ENCODE measurements around the gene RPUSD2.
"Not testable (repeated sequence)": the region's sequence is repeated elsewhere in the genome, so short reads cannot be mapped to it uniquely, and the experiment has no call there.

Gene RPUSD2

DNA sequence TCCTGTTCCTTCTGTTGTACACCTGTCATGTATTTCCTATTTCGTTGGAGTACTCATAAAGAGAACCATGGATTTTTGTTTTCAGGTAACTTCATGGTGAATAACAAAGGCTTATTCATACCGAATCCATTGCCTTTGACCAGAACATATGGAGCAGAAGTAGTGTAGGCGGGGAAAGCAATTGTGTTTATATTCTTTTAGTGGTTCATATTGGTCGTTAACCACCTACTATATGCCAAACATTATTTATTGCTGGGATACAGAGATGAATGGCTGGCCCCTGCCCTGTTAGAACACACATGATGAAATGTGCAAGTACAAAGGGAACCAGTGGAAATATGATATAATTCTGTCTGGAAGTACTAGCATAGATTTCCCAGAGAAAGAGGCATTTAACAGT, 9.8 kb downstream of the RPUSD2 start:
- Histone ChIP-seq H3K36me3 (replicated peaks in 1 of 2; ENCODE audit: control insufficient read depth in 2 of 2, insufficient read depth in 2 of 2, low read length in 2 of 2) (peaks cover 3 to 18% of the 10 kb centered on the region in 2 donors), H3K18ac (ENCODE audit: low read length) (no peak overlapping the region), H2BK12ac (ENCODE audit: low read length) (no peak overlapping the region), H3K27me3 (ENCODE audit: control insufficient read depth in 3 of 3, insufficient read depth in 3 of 3, low read depth in 1 of 3, low read length in 3 of 3) (no peaks in the 10 kb centered on the region), H2AFZ (ENCODE audit: low read length) (no peak overlapping the region), H4K8ac (ENCODE audit: low read depth, low read length) (no peak overlapping the region), H3K4me2 (ENCODE audit: insufficient read depth, low read length, poor library complexity, severe bottlenecking) (no peak overlapping the region), H2BK120ac (ENCODE audit: low read depth, low read length) (no peak overlapping the region), H3K4me3 (ENCODE audit: low read length in 2 of 2) (no peak overlapping the region), H3K4ac (ENCODE audit: low read length) (no peak overlapping the region), H2BK5ac (ENCODE audit: low read length) (no peak overlapping the region), H3K4me1 (ENCODE audit: control insufficient read depth in 2 of 2, insufficient read depth in 1 of 2, low read depth in 1 of 2, low read length in 2 of 2) (no peaks in the 10 kb centered on the region), H2AK5ac (ENCODE audit: low read depth, low read length) (no peak overlapping the region), H4K91ac (ENCODE audit: low read depth, low read length, poor library complexity) (no peak overlapping the region), H2BK15ac (ENCODE audit: low read length) (no peak overlapping the region), H3K79me1 (ENCODE audit: low read depth, low read length) (no peaks in the 10 kb centered on the region), H3K27ac (replicated peaks; ENCODE audit: low read length) (no peak overlapping the region), H3K23ac (ENCODE audit: low read depth, low read length, poor library complexity) (no peak overlapping the region), H3K9me3 (replicated peaks in 1 of 2; ENCODE audit: control insufficient read depth in 2 of 2, insufficient read depth in 1 of 2, low read depth in 1 of 2, low read length in 2 of 2) (no peaks in the 10 kb centered on the region), H3K14ac (ENCODE audit: low read length) (no peak overlapping the region), H3K9ac (ENCODE audit: low read depth, low read length, poor library complexity) (no peak overlapping the region)
- no CpG with 5 or more reads among the region's 4 CpGs for WGBS, 2 donors (ENCODE audit: extremely low coverage in 2 of 2, insufficient read length in 2 of 2, insufficient replicate concordance in 1 of 2)
- DNase-seq (ENCODE audit: low spot score) = no peak

DNA sequence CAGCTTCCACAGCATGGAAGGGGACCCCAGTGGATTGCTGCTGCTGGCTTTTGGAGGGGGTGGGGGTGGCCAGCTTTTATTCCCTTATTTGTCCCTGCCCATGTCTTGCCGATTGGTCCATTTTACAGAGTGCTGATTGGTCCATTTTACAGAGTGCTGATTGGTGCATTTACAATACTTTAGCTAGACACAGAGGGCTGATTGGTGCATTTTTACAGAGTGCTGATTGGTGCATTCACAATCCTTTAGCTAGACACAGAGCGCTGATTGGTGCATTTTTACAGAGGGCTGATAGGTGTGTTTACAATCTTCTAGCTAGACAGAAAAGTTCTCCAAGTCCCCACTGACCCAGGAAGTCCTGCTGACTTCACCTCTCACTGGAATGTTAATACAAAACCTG, 12.7 kb downstream of the RPUSD2 start:
- H3K36me3 ChIP-seq (replicated peaks in 1 of 2; ENCODE audit: control insufficient read depth in 2 of 2, insufficient read depth in 2 of 2, low read length in 2 of 2); H3K4me2 ChIP-seq (ENCODE audit: insufficient read depth, low read length, poor library complexity, severe bottlenecking); H3K4me3 ChIP-seq (ENCODE audit: low read length in 2 of 2); H3K18ac ChIP-seq (ENCODE audit: low read length); H3K27ac ChIP-seq (replicated peaks; ENCODE audit: low read length); H3K14ac ChIP-seq (ENCODE audit: low read length); H2BK15ac ChIP-seq (ENCODE audit: low read length); H2BK120ac ChIP-seq (ENCODE audit: low read depth, low read length); H2BK12ac ChIP-seq (ENCODE audit: low read length); H2AK5ac ChIP-seq (ENCODE audit: low read depth, low read length); H3K23ac ChIP-seq (ENCODE audit: low read depth, low read length, poor library complexity); H3K4me1 ChIP-seq (ENCODE audit: control insufficient read depth in 2 of 2, insufficient read depth in 1 of 2, low read depth in 1 of 2, low read length in 2 of 2); H3K79me1 ChIP-seq (ENCODE audit: low read depth, low read length); H2BK5ac ChIP-seq (ENCODE audit: low read length); H4K8ac ChIP-seq (ENCODE audit: low read depth, low read length); H3K4ac ChIP-seq (ENCODE audit: low read length); H3K27me3 ChIP-seq (ENCODE audit: control insufficient read depth in 3 of 3, insufficient read depth in 3 of 3, low read depth in 1 of 3, low read length in 3 of 3); H4K91ac ChIP-seq (ENCODE audit: low read depth, low read length, poor library complexity); DNase-seq (ENCODE audit: low spot score); H3K9ac ChIP-seq (ENCODE audit: low read depth, low read length, poor library complexity); H2AFZ ChIP-seq (ENCODE audit: low read length); H3K9me3 ChIP-seq (replicated peaks in 1 of 2; ENCODE audit: control insufficient read depth in 2 of 2, insufficient read depth in 1 of 2, low read depth in 1 of 2, low read length in 2 of 2): not testable (repeated sequence)
- no CpG with 5 or more reads among the region's 2 CpGs for WGBS, 2 donors (ENCODE audit: extremely low coverage in 2 of 2, insufficient read length in 2 of 2, insufficient replicate concordance in 1 of 2)

- Histone ChIP-seq H2BK12ac (ENCODE audit: low read length) (no peak overlapping the region), H2BK15ac (ENCODE audit: low read length) (no peak overlapping the region), H3K23ac (ENCODE audit: low read depth, low read length, poor library complexity) (no peak overlapping the region), H3K9ac (ENCODE audit: low read depth, low read length, poor library complexity) (no peak overlapping the region), H3K4ac (ENCODE audit: low read length) (no peak overlapping the region), H3K79me1 (ENCODE audit: low read depth, low read length) (no peaks in the 10 kb centered on the region), H2BK5ac (ENCODE audit: low read length) (no peak overlapping the region), H3K9me3 (replicated peaks in 1 of 2; ENCODE audit: control insufficient read depth in 2 of 2, insufficient read depth in 1 of 2, low read depth in 1 of 2, low read length in 2 of 2) (no peaks in the 10 kb centered on the region), H4K91ac (ENCODE audit: low read depth, low read length, poor library complexity) (no peak overlapping the region), H2BK120ac (ENCODE audit: low read depth, low read length) (no peak overlapping the region), H2AK5ac (ENCODE audit: low read depth, low read length) (no peak overlapping the region), H3K4me1 (ENCODE audit: control insufficient read depth in 2 of 2, insufficient read depth in 1 of 2, low read depth in 1 of 2, low read length in 2 of 2) (no peaks in the 10 kb centered on the region), H3K27me3 (ENCODE audit: control insufficient read depth in 3 of 3, insufficient read depth in 3 of 3, low read depth in 1 of 3, low read length in 3 of 3) (no peaks in the 10 kb centered on the region), H3K27ac (replicated peaks; ENCODE audit: low read length) (no peak overlapping the region), H4K8ac (ENCODE audit: low read depth, low read length) (no peak overlapping the region), H3K4me2 (ENCODE audit: insufficient read depth, low read length, poor library complexity, severe bottlenecking) (no peak overlapping the region), H3K4me3 (ENCODE audit: low read length in 2 of 2) (no peak overlapping the region), H2AFZ (ENCODE audit: low read length) (peak overlapping the region; percentile 2), H3K36me3 (replicated peaks in 1 of 2; ENCODE audit: control insufficient read depth in 2 of 2, insufficient read depth in 2 of 2, low read length in 2 of 2) (no peaks in the 10 kb centered on the region), H3K14ac (ENCODE audit: low read length) (no peak overlapping the region), H3K18ac (ENCODE audit: low read length) (no peak overlapping the region)
- DNase-seq (ENCODE audit: low spot score) = no peak
- no CpG with 5 or more reads among the region's 8 CpGs for WGBS, 2 donors (ENCODE audit: extremely low coverage in 2 of 2, insufficient read length in 2 of 2, insufficient replicate concordance in 1 of 2)
Observed at GRCh38 chr15:40582726-40583246, 13.7 kb downstream of the RPUSD2 start.

DNA sequence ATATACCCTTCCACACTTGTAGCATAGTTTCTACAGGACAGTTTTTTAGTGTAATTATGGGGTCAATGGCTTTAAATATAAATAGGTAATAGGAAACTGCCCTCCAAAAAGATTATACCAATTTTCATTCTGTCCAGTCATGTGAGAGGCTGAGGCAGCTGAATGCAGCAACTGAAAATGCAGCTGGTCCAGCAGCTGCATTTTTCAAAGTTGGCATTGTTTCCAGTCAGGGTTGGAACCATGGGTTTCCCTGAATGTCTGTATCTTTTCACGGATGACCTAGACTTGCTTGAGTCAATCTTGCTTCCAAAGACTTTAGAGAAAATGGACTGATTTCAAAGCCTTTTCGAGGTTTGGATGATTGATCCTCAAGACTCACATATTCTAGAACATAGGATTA, 15.1 kb downstream of the RPUSD2 start:
- H3K4me3 ChIP-seq (ENCODE audit: low read length in 2 of 2) = no peak overlapping the region
- H3K14ac ChIP-seq (ENCODE audit: low read length) = no peak overlapping the region
- H3K36me3 ChIP-seq (replicated peaks in 1 of 2; ENCODE audit: control insufficient read depth in 2 of 2, insufficient read depth in 2 of 2, low read length in 2 of 2) = no peaks in the 10 kb centered on the region
- H3K27ac ChIP-seq (replicated peaks; ENCODE audit: low read length) = no peak overlapping the region
- no peak overlapping the region for H3K18ac ChIP-seq (ENCODE audit: low read length)
- no peak overlapping the region for H4K91ac ChIP-seq (ENCODE audit: low read depth, low read length, poor library complexity)
- no peak overlapping the region for H2AK5ac ChIP-seq (ENCODE audit: low read depth, low read length)
- no CpG with 5 or more reads among the region's 2 CpGs for WGBS, 2 donors (ENCODE audit: extremely low coverage in 2 of 2, insufficient read length in 2 of 2, insufficient replicate concordance in 1 of 2)
- peak overlapping the region; percentile 55 for H2AFZ ChIP-seq (ENCODE audit: low read length)
- H3K9me3 ChIP-seq (replicated peaks in 1 of 2; ENCODE audit: control insufficient read depth in 2 of 2, insufficient read depth in 1 of 2, low read depth in 1 of 2, low read length in 2 of 2) = no peaks in the 10 kb centered on the region
- no peak overlapping the region for H4K8ac ChIP-seq (ENCODE audit: low read depth, low read length)
- H3K4me1 ChIP-seq (ENCODE audit: control insufficient read depth in 2 of 2, insufficient read depth in 1 of 2, low read depth in 1 of 2, low read length in 2 of 2) = no peaks in the 10 kb centered on the region
- H3K79me1 ChIP-seq (ENCODE audit: low read depth, low read length) = no peaks in the 10 kb centered on the region
- no peak overlapping the region for H2BK15ac ChIP-seq (ENCODE audit: low read length)
- no peak overlapping the region for H2BK12ac ChIP-seq (ENCODE audit: low read length)
- H2BK5ac ChIP-seq (ENCODE audit: low read length) = no peak overlapping the region
- DNase-seq (ENCODE audit: low spot score) = no peak
- no peak overlapping the region for H2BK120ac ChIP-seq (ENCODE audit: low read depth, low read length)
- no peak overlapping the region for H3K9ac ChIP-seq (ENCODE audit: low read depth, low read length, poor library complexity)
- H3K4ac ChIP-seq (ENCODE audit: low read length) = no peak overlapping the region
- H3K23ac ChIP-seq (ENCODE audit: low read depth, low read length, poor library complexity) = no peak overlapping the region
- no peak overlapping the region for H3K4me2 ChIP-seq (ENCODE audit: insufficient read depth, low read length, poor library complexity, severe bottlenecking)
- H3K27me3 ChIP-seq (ENCODE audit: control insufficient read depth in 3 of 3, insufficient read depth in 3 of 3, low read depth in 1 of 3, low read length in 3 of 3) = no peaks in the 10 kb centered on the region

Data from neuronal stem cell (in vitro differentiated cells).